H1 (cell line): ENCODE measurements around the gene SIK2. TPM values are rescaled to one million over a fixed set of nuclear protein-coding genes. Genes with fewer than 3 reads are reported as not detected.

Source experiments
- CTCF ChIA-PET: fragments of 300-600 bp; sonication (Branson Sonifier 250); formaldehyde crosslinking; loops from one replicate; lab custom pipeline; 2021; ENCODE audit not compliant: partially characterized antibody; lab: Charles Lee
- POLR2A ChIA-PET: fragments of 300-600 bp; sonication (Branson Sonifier 250); formaldehyde crosslinking; loops from one replicate; lab custom pipeline; 2021; ENCODE audit warnings: inconsistent platforms; ENCODE audit not compliant: partially characterized antibody; lab: Charles Lee
- DNase-seq, 2 experiments: peaks; one replicate each; pipeline versions ENCODE4 v3.0.0 to v3.0.0-alpha.2; 2010 to 2022; ENCODE audit warnings: low spot score in 2 of 2, low read depth in 1 of 2, mixed read lengths in 1 of 2
- FAIRE-seq: peaks from 2 replicates; lab custom pipeline; 2011; peaks lifted over from hg19 to GRCh38; lab: Jason Lieb, UNC
- H2AFZ ChIP-seq: 2 replicates; pipeline ENCODE4 v1.8.1; 2012; ENCODE audit warnings: low read length, inconsistent platforms
- H2AK5ac ChIP-seq: 2 replicates; pipeline ENCODE4 v1.6.1; 2013; ENCODE audit warnings: low read depth, low read length
- H2BK120ac ChIP-seq: replicated peaks from 2 replicates; pipeline ENCODE3; 2013; ENCODE audit warnings: low read depth, low read length, inconsistent platforms
- H2BK12ac ChIP-seq: 2 replicates; pipeline ENCODE4 v1.6.1; 2013; ENCODE audit warnings: low read depth, low read length
- H2BK15ac ChIP-seq: 2 replicates; pipeline ENCODE4 v1.6.1; 2013; ENCODE audit warnings: low read length
- H2BK20ac ChIP-seq: 2 replicates; pipeline ENCODE4 v1.6.1; 2013; ENCODE audit warnings: low read length
- H2BK5ac ChIP-seq: 2 replicates; pipeline ENCODE4 v1.6.1; 2013; ENCODE audit warnings: low read depth, low read length
- H3K14ac ChIP-seq: 2 replicates; pipeline ENCODE4 v1.6.1; 2013; ENCODE audit warnings: inconsistent platforms; ENCODE audit not compliant: insufficient read length
- H3K18ac ChIP-seq: 2 replicates; pipeline ENCODE4 v1.6.1; 2013; ENCODE audit warnings: low read length; ENCODE audit errors: extremely low read depth
- H3K23ac ChIP-seq: 2 replicates; pipeline ENCODE4 v1.6.1; 2013; ENCODE audit warnings: inconsistent platforms; ENCODE audit not compliant: insufficient read length
- H3K23me2 ChIP-seq: 2 replicates; pipeline ENCODE4 v1.6.1; 2013; ENCODE audit warnings: low read depth, low read length
- H3K27ac ChIP-seq: 2 replicates; pipeline ENCODE4 v1.6.1; 2011; ENCODE audit warnings: low read depth, low read length, inconsistent platforms
- H3K27me3 ChIP-seq, 4 experiments: replicated peaks in 1 of 4; 1 replicate in 1 of 4; 2 replicates in 3 of 4; pipeline versions ENCODE4 v1.6.1 to v1.8.1; 2011 to 2013; ENCODE audit warnings: low read length in 3 of 4, mild to moderate bottlenecking in 3 of 4, inconsistent platforms in 2 of 4, mixed read lengths in 2 of 4, moderate library complexity in 1 of 4; ENCODE audit not compliant: control insufficient read depth in 3 of 4, insufficient read depth in 3 of 4; ENCODE audit errors: extremely low read depth in 1 of 4
- H3K36me3 ChIP-seq, 4 experiments: 2 replicates each; pipeline versions ENCODE4 v1.6.1 to v1.8.1; 2011 to 2013; ENCODE audit warnings: mild to moderate bottlenecking in 4 of 4, low read length in 3 of 4, moderate library complexity in 2 of 4, control low read depth in 1 of 4, inconsistent platforms in 1 of 4; ENCODE audit not compliant: insufficient read depth in 4 of 4, control insufficient read depth in 2 of 4
- H3K4ac ChIP-seq: replicated peaks from 2 replicates; pipeline ENCODE3; 2013; ENCODE audit warnings: low read length, low read depth, mixed read lengths, inconsistent platforms; ENCODE audit not compliant: insufficient read length
- H3K4me1 ChIP-seq, 4 experiments: replicated peaks in 1 of 4; 1 replicate in 1 of 4; 2 replicates in 3 of 4; pipeline versions ENCODE4 v1.6.1 to v1.8.1; 2011 to 2013; ENCODE audit warnings: low read length in 3 of 4, inconsistent platforms in 2 of 4, mixed read lengths in 1 of 4; ENCODE audit not compliant: insufficient read depth in 4 of 4, control insufficient read depth in 3 of 4
- H3K4me2 ChIP-seq, 2 experiments: 2 replicates each; pipeline versions ENCODE4 v1.6.1 to v1.8.1; 2011 to 2013; ENCODE audit warnings: low read depth in 2 of 2, low read length in 2 of 2, control low read depth in 1 of 2, inconsistent platforms in 1 of 2, mild to moderate bottlenecking in 1 of 2; ENCODE audit not compliant: insufficient read depth in 1 of 2
- H3K4me3 ChIP-seq, 4 experiments: fragments of 200-600, 300-600 bp in 1 of 4; sonication (generic), shearing (Covaris generic), sonication (Bioruptor Twin) in 1 of 4; 2 replicates each; pipeline versions ENCODE4 v1.5.1 to v1.8.1; 2011 to 2016; ENCODE audit warnings: low read length in 4 of 4, low read depth in 3 of 4, control low read depth in 2 of 4, inconsistent platforms in 2 of 4, mild to moderate bottlenecking in 2 of 4, mixed read lengths in 1 of 4, moderate library complexity in 1 of 4; ENCODE audit not compliant: insufficient read depth in 2 of 4; ENCODE audit errors: extremely low read depth in 1 of 4
- H3K56ac ChIP-seq: replicated peaks from 2 replicates; pipeline ENCODE3; 2013; ENCODE audit warnings: low read depth, mild to moderate bottlenecking, mixed read lengths, low read length, inconsistent platforms; ENCODE audit not compliant: insufficient read length
- H3K79me1 ChIP-seq: 2 replicates; pipeline ENCODE4 v1.6.1; 2013; ENCODE audit warnings: low read depth, low read length, control low read depth
- H3K79me2 ChIP-seq, 2 experiments: 2 replicates each; pipeline versions ENCODE4 v1.6.1 to v1.8.1; 2012 to 2013; ENCODE audit warnings: low read length in 2 of 2, mild to moderate bottlenecking in 2 of 2, inconsistent platforms in 1 of 2; ENCODE audit not compliant: insufficient read depth in 2 of 2, control insufficient read depth in 1 of 2
- H3K9ac ChIP-seq, 4 experiments: replicated peaks in 1 of 4; 1 replicate in 1 of 4; 2 replicates in 3 of 4; pipeline versions ENCODE4 v1.6.1 to v1.8.1; 2011 to 2013; ENCODE audit warnings: low read depth in 3 of 4, low read length in 3 of 4, control low read depth in 2 of 4, mild to moderate bottlenecking in 2 of 4, moderate library complexity in 2 of 4, inconsistent platforms in 1 of 4; ENCODE audit errors: extremely low read depth in 1 of 4
- H3K9me3 ChIP-seq, 2 experiments: 2 replicates each; pipeline versions ENCODE4 v1.6.1 to v1.8.1; 2012 to 2013; ENCODE audit warnings: mild to moderate bottlenecking in 2 of 2, moderate library complexity in 2 of 2, control low read depth in 1 of 2, inconsistent platforms in 1 of 2, low read depth in 1 of 2, low read length in 1 of 2, mixed read lengths in 1 of 2; ENCODE audit not compliant: insufficient read depth in 2 of 2
- H4K20me1 ChIP-seq, 2 experiments: replicated peaks in 1 of 2; 2 replicates each; pipeline versions ENCODE3 to v1.8.1; 2011 to 2013; ENCODE audit warnings: inconsistent platforms in 2 of 2, low read length in 2 of 2, mild to moderate bottlenecking in 1 of 2; ENCODE audit not compliant: insufficient read depth in 2 of 2, control insufficient read depth in 1 of 2
- H4K5ac ChIP-seq: 2 replicates; pipeline ENCODE4 v1.6.1; 2013; ENCODE audit warnings: low read length, low read depth, mixed read lengths, inconsistent platforms; ENCODE audit not compliant: insufficient read length
- H4K8ac ChIP-seq: 2 replicates; pipeline ENCODE4 v1.8.0; 2013; ENCODE audit warnings: mild to moderate bottlenecking, moderate library complexity, low read length, inconsistent platforms; ENCODE audit not compliant: insufficient read depth; ENCODE audit errors: extremely low read depth
- H4K91ac ChIP-seq: replicated peaks from 2 replicates; pipeline ENCODE3; 2013; ENCODE audit warnings: low read length, mixed read lengths, inconsistent platforms; ENCODE audit not compliant: insufficient read length
- HDAC2 ChIP-seq, 2 experiments: fragments of 300-600 bp in 1 of 2; sonication (generic) in 1 of 2; IDR thresholded peaks; 2 replicates each; pipeline ENCODE4 v1.6.1; 2011 to 2012; ENCODE audit warnings: low read depth in 2 of 2, low read length in 2 of 2, mild to moderate bottlenecking in 2 of 2, moderate library complexity in 2 of 2, borderline replicate concordance in 1 of 2, inconsistent platforms in 1 of 2
- NANOG ChIP-seq: IDR thresholded peaks from 2 replicates; pipeline ENCODE4 v1.6.1; 2011; ENCODE audit warnings: low read length, low read depth, mild to moderate bottlenecking, inconsistent platforms; ENCODE audit not compliant: insufficient read depth, poor library complexity, severe bottlenecking
- ZNF274 ChIP-seq: IDR thresholded peaks from 2 replicates; pipeline ENCODE4 v1.7.0; 2012; ENCODE audit warnings: low read length, borderline replicate concordance; ENCODE audit errors: extremely low read depth
- WGBS, 2 experiments: shearing (Covaris generic) in 1 of 2; methylation state at CpG; one replicate each; pipeline versions ENCODE4 v1.1.6 to v1.1.7; 2013 to 2015; ENCODE audit warnings: low lambda C conversion rate in 2 of 2, mixed read lengths in 2 of 2, inconsistent platforms in 1 of 2, low coverage in 1 of 2, missing lambda C conversion rate in 1 of 2; ENCODE audit not compliant: insufficient replicate concordance in 2 of 2, insufficient coverage in 1 of 2, insufficient read length in 1 of 2; ENCODE audit errors: extremely low coverage in 1 of 2, missing lambda C conversion rate in 1 of 2; 5-methylcytosine and 5-hydroxymethylcytosine counted together
- polyA plus RNA-seq, 7 experiments: library from polyadenylated mRNA; depleted of rRNA in 3 of 7; stranded (reverse) in 5 of 7; unstranded in 2 of 7; fragments of >200 nt in 5 of 7; fragments of 200-250 nt in 2 of 7; gene quantifications; 1 replicate in 5 of 7; 2 replicates in 1 of 7; 4 replicates in 1 of 7; pipeline versions ENCODE4 v1.2.1 to v1.2.3, GENCODE V29; 2011 to 2013; ENCODE audit warnings: missing spikeins in 2 of 7, mixed read lengths in 2 of 7
- total RNA-seq: library from RNA; stranded (reverse); fragmentation: NEBNext Ultra II Directional; extraction: Animal tissue kit (Norgen Biotek cat#: 25700); gene quantifications from 2 replicates; pipeline ENCODE4 v1.2.1, GENCODE V29; 2021

SIK2 gene
- total and polyA plus RNA-seq, 2 of the 8 experiments (the other 6 are each of a cell fraction or from before 2014, with no cell fraction given) = 8.8 to 11.2 TPM

GRCh38 chr11:111573821-111574249, 28.4 kb upstream of the SIK2 start:
- ChIA-PET CTCF (interaction anchor here (0.7 to 1.3 kb wide), 3 partner anchors 12 to 203 kb away, joined by 4 to 6 read pairs (median 5); no protein-coding TSS in a partner anchor), POLR2A (interaction anchor here (0.9 kb wide), 1 partner anchor 10 kb away, joined by 3 read pairs; no protein-coding TSS in a partner anchor)
- WGBS, 2 experiments = 89% methylated on average over 4 of the region's 4 CpGs; no CpG with 5 or more reads in 1 of the 2 experiments
- Histone ChIP-seq H4K5ac (no peak overlapping the region), H3K27ac (no peak overlapping the region), H4K8ac (no peak overlapping the region), H3K4me3 (no peak overlapping the region), H3K56ac (no peak overlapping the region), H2BK12ac (no peak overlapping the region), H2AFZ (no peak overlapping the region), H2BK5ac (no peak overlapping the region), H3K79me1 (no peaks in the 10 kb centered on the region), H3K14ac (no peak overlapping the region), H2BK15ac (no peak overlapping the region), H4K20me1 (no peaks in the 10 kb centered on the region), H3K36me3 (no peaks in the 10 kb centered on the region), H2BK120ac (no peak overlapping the region), H3K9ac (no peak overlapping the region), H2BK20ac (no peak overlapping the region), H3K9me3 (no peaks in the 10 kb centered on the region), H3K79me2 (no peaks in the 10 kb centered on the region), H3K23ac (no peak overlapping the region), H3K4me2 (no peak overlapping the region), H3K4me1 (no peaks in the 10 kb centered on the region), H3K23me2 (no peaks in the 10 kb centered on the region), H4K91ac (no peak overlapping the region), H3K18ac (no peak overlapping the region), H3K4ac (no peak overlapping the region), H2AK5ac (no peak overlapping the region), H3K27me3 (no peaks in the 10 kb centered on the region)
- FAIRE-seq (no peak), DNase-seq (no peak)
- TF ChIP-seq NANOG (no peak), HDAC2 (IDR thresholded peaks at IDR 0.05; ENCODE audit: borderline replicate concordance in 1 of 2, low read depth in 2 of 2, low read length in 2 of 2) (no peak), ZNF274 (no peak)
